Measurements from ENCODE around the gene SMYD5. TPM values are rescaled to one million over a fixed set of nuclear protein-coding genes. Genes with fewer than 3 reads are reported as not detected.

SMYD5 gene
- total RNA-seq, 1 experiment from 2014 or later = 37.4 TPM

GRCh38 chr2:73227086-73227485 lies 13.0 kb downstream of the SMYD5 start:
- Histone ChIP-seq H3K9me3 (ENCODE audit: control insufficient read depth in 1 of 2, insufficient read depth in 1 of 2, low read depth in 1 of 2, low read length in 2 of 2) (no peaks in the 10 kb centered on the region), H2AFZ (ENCODE audit: low read depth, low read length, poor library complexity, severe bottlenecking) (no peak overlapping the region), H3K79me2 (ENCODE audit: insufficient read depth, low read length) (no peaks in the 10 kb centered on the region), H3K9me2 (ENCODE audit: insufficient read depth) (no peaks in the 10 kb centered on the region), H3K27ac (ENCODE audit: low read depth, low read length) (no peak overlapping the region), H3K9ac (ENCODE audit: low read length) (no peak overlapping the region), H3K27me3 (ENCODE audit: insufficient read depth, low read length) (no peaks in the 10 kb centered on the region), H4K20me1 (ENCODE audit: insufficient read depth) (no peaks in the 10 kb centered on the region), H3K4me1 (ENCODE audit: control insufficient read depth in 1 of 2, insufficient read depth in 2 of 2, low read length in 2 of 2) (no peaks in the 10 kb centered on the region), H3K4me2 (ENCODE audit: low read length) (no peak overlapping the region), H3K4me3 (replicated peaks in 1 of 2; ENCODE audit: low read depth in 1 of 2, low read length in 2 of 2) (no peak overlapping the region), H3K36me3 (ENCODE audit: control insufficient read depth in 1 of 2, insufficient read depth in 2 of 2, low read length in 2 of 2) (peaks cover 2 to 19% of the 10 kb centered on the region in 2 experiments; a peak in 2 of 4 replicates)
- ATAC-seq (no peak), DNase-seq (ENCODE audit: low read depth, low spot score) (no peak)
- CTCF ChIA-PET = no interaction called here
- POLR2A ChIA-PET = no interaction called here
- intact Hi-C loops (cut with micrococcal nuclease) = no loop called here
- no peak for TF ChIP-seq RAD21 (IDR thresholded peaks at IDR 0.05; ENCODE audit: low read depth)
- no peak for TF ChIP-seq SIN3A (IDR thresholded peaks at IDR 0.05; ENCODE audit: low read depth)
- no peak for TF ChIP-seq ATF3 (IDR thresholded peaks at IDR 0.05)
- no peak for TF ChIP-seq JUND (IDR thresholded peaks at IDR 0.05)
- no peak for TF ChIP-seq REST (IDR thresholded peaks at IDR 0.05; ENCODE audit: low read depth)
- no peak for TF ChIP-seq SRF (IDR thresholded peaks at IDR 0.05; ENCODE audit: low read depth)
- TF ChIP-seq TCF7L2 (IDR thresholded peaks at IDR 0.05; ENCODE audit: borderline replicate concordance, extremely low read depth, insufficient read depth, insufficient read length) = no peak
- no peak for TF ChIP-seq CTCF (IDR thresholded peaks at IDR 0.05 in 2 of 3, conservative IDR thresholded peaks at IDR 0.05 in 1 of 3; ENCODE audit: borderline replicate concordance in 1 of 3, insufficient read depth in 1 of 3, low read depth in 2 of 3, low read length in 2 of 3)
- TF ChIP-seq FOSL1 (IDR thresholded peaks at IDR 0.05; ENCODE audit: low read depth) = no peak
- no peak for TF ChIP-seq EGR1 (IDR thresholded peaks at IDR 0.05; ENCODE audit: low read depth)
- TF ChIP-seq ELF1 (IDR thresholded peaks at IDR 0.05; ENCODE audit: borderline replicate concordance, low read depth) = no peak
- TF ChIP-seq CBX3 (IDR thresholded peaks at IDR 0.05; ENCODE audit: low read depth) = no peak
- TF ChIP-seq ZNF274 (IDR thresholded peaks at IDR 0.05; ENCODE audit: low read depth, low read length) = no peak
- TF ChIP-seq POLR2A (IDR thresholded peaks at IDR 0.05; ENCODE audit: borderline replicate concordance, extremely low read depth, insufficient read depth, insufficient read length) = no peak
- TF ChIP-seq POLR2AphosphoS5 (IDR thresholded peaks at IDR 0.05; ENCODE audit: low read depth, low read length) = no peak
- TF ChIP-seq ZFX (IDR thresholded peaks at IDR 0.05) = no peak
- no peak for TF ChIP-seq EZH2 (IDR thresholded peaks at IDR 0.05)
- no peak for TF ChIP-seq EZH2phosphoT487 (IDR thresholded peaks at IDR 0.05; ENCODE audit: borderline replicate concordance)
- TF ChIP-seq SP1 (IDR thresholded peaks at IDR 0.05; ENCODE audit: low read depth) = no peak
- RAD21 ChIA-PET (ENCODE audit: low non-redundant PET in 1 of 2, low total read pairs in 2 of 2, uncharacterized antibody in 2 of 2, unreplicated experiment in 2 of 2) = no interaction called here
- BruUV-seq (replicated peaks) = no TSS peak
